PC-3 (cell line): ENCODE data around the gene ESF1.

ENCODE experiments used
- CTCF ChIP-seq: fragments of 300-600 bp; sonication (generic); conservative IDR thresholded peaks from 2 replicates; pipeline ENCODE4 v1.5.1; 2017; ENCODE audit warnings: antibody characterized with exemption, low read depth, mild to moderate bottlenecking, low read length
- EZH2 ChIP-seq: fragments of 300-600 bp; sonication (generic); IDR thresholded peaks from one replicate; pipeline ENCODE4 v1.6.1; 2017; ENCODE audit warnings: antibody characterized with exemption, mild to moderate bottlenecking, low read length; ENCODE audit not compliant: unreplicated experiment

DNA sequence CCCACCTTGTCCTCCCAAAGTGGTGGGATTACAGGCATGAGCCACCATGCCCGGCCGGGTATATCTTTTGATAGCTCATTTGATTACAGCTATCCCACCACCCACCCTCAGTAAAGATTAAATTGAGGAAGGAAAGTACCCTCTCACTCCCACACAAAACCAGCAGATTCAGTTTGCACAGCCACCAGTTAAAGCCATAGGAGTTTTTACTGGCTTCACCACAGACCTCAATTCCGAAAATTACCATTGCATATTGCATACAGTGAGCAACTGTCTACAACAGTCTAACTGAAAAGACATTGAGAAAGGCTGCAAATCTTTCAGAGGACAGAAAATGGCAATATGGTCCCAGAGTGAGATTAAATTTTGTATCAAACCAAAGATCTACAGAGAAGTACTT, 34.9 kb downstream of the ESF1 start:
- TF ChIP-seq CTCF, result no peak
- no peak for TF ChIP-seq EZH2
